ENCODE results near the gene PRSS21.
A peak's percentile ranks its signal among the peaks of the same experiment; 100 is the strongest.

- TF ChIP-seq CTCF (IDR thresholded peaks at IDR 0.05) (peak in 2 of 3 donors; percentile 53 to 58), POLR2AphosphoS5 (IDR thresholded peaks at IDR 0.05) (peak in 2 of 3 donors; percentile 81 to 90)
Observed at GRCh38 chr16:2835638-2836493, 18.8 kb downstream of the PRSS21 start.
